Activated CD8-positive, alpha-beta memory T cell treated with anti-CD3 and anti-CD28 coated beads, Interleukin-2, amount 50 U/mL, for 4 hours (primary cell): Measurements from ENCODE around the gene NES.
A peak's percentile ranks its signal among the peaks of the same experiment; 100 is the strongest.

Source experiments
- DNase-seq: peaks from one replicate; pipeline ENCODE4 v3.0.0-alpha.2; 2020

Gene NES

DNA sequence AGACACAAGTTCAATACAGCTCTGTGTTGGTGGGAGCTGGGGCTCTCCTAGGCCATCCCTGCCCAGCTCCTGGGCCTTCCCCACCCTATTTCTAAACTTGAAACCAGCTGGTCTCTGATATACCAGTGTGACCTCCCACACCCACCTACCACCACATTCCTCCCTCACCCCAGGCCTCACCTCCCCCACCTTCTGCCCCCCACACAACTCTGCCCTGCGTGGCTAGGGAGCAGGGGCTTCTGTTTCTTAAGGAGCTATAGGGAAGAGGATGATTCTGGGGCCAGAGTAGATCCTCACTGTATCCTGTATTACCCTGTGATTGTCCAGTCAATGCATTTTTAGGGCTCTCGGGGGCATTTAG is 16.5 kb downstream of the NES start:
- no peak for DNase-seq

DNA sequence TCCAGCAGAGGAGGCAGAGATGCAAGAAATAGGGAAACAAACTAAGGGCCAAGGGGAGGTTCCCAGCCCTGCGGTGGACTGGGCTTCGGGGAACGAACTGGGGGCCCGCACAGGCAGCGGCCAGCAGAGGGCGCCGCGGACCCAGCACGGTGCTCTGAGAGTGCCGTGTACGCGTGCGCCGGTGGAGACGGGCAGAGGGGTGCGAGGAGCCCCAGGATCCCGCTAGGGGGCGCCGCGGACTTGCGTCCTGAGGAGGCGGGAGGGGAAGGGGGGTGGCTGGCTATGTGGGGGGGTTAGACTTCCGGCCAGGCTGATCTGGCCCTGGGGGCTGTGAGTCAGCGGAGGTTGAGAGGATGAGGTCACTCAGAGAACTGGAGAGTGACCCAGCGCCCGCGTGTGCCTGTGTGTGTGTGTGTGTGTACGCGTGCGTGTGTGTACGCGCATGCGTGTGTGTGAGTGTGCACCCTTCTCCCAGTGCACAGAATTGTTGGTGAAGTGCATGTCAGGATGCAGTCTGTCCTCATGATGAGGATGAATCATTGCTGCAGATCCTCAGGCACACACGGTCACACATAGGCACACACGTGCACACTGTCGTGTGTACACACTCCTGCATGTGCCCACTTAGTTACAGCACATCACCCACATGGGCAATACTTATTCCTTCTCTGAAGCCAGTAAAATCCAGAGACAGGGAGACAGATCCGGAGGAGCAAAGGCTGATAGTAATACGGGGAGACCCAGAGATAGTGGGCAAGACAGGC is 17.0 kb downstream of the NES start:
- DNase-seq = peak; percentile 91

GRCh38 chr1:156659661-156659987 is 17.6 kb downstream of the NES start:
- DNase-seq = no peak

DNA sequence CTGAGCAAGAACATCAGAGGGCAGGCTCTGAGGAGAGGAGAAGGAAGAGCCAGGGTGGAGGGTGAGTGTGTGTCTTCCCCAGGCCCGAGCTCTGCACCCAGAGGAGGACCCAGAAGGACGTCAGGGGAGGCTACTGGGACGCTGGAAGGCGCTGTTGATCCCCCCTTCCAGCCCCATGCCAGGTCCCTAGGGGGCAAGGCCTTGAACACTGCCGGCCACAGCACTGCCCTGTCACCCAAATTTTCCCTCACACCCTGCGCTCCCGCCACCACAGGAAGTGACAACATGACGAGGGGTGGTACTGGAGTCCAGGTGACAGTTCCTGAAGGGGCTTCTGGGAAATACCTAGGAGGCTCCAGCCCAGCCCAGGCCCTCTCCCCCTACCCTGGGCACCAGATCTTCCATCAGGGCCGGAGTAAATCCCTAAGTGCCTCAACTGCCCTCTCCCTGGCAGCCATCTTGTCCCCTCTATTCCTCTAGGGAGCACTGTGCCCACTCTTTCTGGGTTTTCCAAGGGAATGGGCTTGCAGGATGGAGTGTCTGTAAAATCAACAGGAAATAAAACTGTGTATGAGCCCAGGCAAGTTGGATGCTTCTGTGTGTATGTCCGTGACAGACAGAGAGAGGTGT is 18.1 kb downstream of the NES start:
- no peak for DNase-seq

GRCh38 chr1:156658496-156658895 is 18.7 kb downstream of the NES start:
- no peak for DNase-seq

GRCh38 chr1:156657741-156658319 is 19.4 kb downstream of the NES start:
- DNase-seq = no peak

DNA sequence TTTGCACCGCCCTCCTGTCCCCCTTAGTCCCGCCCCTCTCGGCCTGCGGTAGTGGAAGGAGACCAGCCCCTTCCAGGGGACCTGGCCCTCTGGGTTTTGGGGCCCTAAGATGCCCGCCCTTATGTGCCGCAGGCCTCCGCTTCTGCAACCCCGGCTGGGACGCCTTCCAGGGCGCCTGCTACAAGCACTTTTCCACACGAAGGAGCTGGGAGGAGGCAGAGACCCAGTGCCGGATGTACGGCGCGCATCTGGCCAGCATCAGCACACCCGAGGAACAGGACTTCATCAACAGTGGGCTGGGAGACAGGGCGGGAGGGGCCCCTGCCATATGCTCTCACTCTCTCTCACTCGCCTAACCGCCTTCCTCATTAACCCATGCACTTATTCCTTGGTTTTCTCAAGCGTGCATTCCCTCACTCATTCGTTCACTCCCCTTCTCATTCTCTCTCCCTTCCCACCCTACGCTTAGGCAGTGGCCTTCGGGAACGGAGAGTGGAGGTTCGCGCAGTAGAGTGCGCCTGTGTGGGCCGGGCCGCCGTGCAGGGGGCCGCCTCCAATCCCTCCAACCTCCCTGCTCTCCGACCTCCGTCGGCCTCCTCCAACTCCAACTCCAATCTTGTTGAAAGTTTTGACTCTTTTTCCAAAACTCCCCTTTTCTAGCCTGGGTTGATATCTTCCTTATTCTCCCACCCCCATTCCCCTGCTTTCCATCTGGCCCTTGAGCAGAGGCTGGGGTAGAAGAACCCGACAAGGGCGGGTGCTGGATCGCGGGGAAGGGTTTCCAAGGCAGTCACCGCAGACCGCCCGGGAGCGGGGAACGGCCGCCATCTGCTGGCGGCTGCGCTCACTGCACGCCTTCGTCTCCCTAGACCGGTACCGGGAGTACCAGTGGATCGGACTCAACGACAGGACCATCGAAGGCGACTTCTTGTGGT is 20.1 kb downstream of the NES start:
- DNase-seq = peak; percentile 79

DNA sequence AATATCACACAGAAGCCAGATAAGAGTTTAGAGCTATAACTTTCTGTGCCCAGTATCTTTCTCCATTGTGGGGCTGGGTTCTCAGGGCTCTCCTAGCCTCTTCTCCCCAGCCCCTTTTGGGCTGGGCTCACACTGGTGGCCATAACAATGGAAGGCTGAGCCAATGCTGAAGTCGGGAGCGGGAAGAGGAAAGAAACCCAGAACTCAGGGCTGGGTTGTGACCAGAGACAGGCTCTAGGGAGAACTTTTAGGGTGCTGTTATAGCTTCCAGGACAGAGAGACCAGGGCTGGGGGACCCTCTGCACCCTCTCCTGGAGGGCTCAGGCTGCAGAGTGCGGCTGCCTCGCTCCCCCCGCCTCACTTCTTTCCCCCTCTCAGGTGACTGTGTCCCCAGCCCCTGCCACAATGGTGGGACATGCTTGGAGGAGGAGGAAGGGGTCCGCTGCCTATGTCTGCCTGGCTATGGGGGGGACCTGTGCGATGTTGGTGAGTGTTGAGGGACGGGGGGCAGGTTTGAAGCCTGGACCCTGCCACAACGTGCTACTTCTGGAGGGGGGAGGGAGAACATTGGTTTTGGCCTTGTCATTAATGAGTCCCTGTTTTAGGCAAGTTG is 21.2 kb downstream of the NES start:
- DNase-seq = no peak

- no peak for DNase-seq
These were observed 21.9 kb downstream of the NES start for GRCh38 chr1:156655151-156655903.

- no peak for DNase-seq
These were observed 22.5 kb downstream of the NES start for GRCh38 chr1:156654700-156655099.

GRCh38 chr1:156652992-156653355 is 24.2 kb downstream of the NES start:
- no peak for DNase-seq

- no peak for DNase-seq
These were observed 24.8 kb downstream of the NES start for GRCh38 chr1:156652131-156652991.

DNA sequence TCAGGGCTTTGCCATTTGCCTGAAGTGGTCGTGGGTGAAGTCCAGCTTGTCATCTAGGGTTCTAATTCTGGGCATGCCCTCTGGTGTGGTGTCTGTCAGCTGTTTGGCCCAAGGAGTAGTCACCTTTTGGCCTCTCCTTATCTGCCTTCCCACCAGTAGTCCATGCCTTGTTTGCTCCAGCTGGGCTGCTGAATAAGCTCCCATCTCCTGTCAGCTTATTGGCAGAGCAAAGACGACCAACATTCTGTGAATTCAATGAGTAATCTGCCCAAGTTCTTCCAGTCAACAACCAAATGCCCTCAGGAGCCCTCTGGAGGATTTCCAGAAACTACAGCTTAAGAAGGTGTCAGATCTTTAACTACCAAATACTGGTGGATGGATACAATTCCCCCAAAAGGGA is 28.3 kb downstream of the NES start:
- DNase-seq = no peak

- DNase-seq = no peak
These were observed 28.7 kb downstream of the NES start for GRCh38 chr1:156648496-156648895.

GRCh38 chr1:156647351-156647750 is 29.9 kb downstream of the NES start:
- DNase-seq = no peak

- no peak for DNase-seq
These were observed 30.4 kb downstream of the NES start for GRCh38 chr1:156646738-156647211.

GRCh38 chr1:156645666-156646065 is 31.5 kb downstream of the NES start:
- no peak for DNase-seq

- no peak for DNase-seq
These were observed 32.2 kb downstream of the NES start for GRCh38 chr1:156645056-156645455.

- no peak for DNase-seq
These were observed 32.6 kb downstream of the NES start for GRCh38 chr1:156644640-156645039.

DNA sequence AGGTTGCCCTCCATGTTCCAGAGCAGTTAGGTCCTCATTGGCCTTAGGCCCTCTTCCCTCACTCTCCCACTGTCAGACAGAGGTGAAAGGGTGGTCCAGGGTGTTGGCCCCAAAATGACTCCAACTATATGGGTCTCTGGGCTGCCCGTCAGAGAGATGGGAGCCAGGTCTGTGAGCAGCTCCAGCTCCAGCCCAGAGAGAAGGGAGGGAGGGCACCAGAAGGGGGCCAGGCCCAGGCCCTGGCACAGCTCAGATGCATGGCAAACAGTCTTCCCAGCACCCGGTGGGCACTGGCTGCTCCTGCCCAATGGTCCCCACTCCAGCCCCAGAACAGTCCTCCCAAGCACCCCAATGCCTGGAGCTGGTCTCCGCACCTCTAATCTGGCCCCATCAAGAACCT is 33.1 kb downstream of the NES start:
- DNase-seq = no peak

DNA sequence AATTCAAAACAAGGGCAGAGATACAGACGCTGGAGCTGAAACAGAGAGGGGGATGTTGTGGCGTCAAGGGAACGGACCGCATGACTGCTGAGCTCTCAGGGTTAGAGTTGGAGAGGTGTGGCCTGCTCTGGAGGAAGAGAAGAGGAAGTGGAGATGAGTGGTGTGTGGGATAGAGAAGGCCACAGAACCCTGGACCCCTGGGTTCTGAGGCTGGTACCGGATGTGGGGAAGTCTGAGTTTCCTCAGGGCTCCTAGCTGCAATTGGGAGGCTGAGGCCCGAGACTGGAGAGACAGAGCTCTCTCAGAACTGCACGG is 33.5 kb downstream of the NES start:
- DNase-seq = no peak
